Testis (tissue), 2 donors: ENCODE data around the gene EDC3.

Source experiments
- CTCF ChIP-seq, 3 experiments: fragments of 450-650 bp in 2 of 3; fragments of 200-600 bp in 1 of 3; sonication (generic) in 1 of 3; IDR thresholded peaks; one replicate each; pipeline ENCODE4 v1.5.1; 2016 to 2019; ENCODE audit warnings: antibody characterized with exemption in 3 of 3, mild to moderate bottlenecking in 2 of 3, moderate library complexity in 1 of 3
- POLR2A ChIP-seq: fragments of 450-650 bp; IDR thresholded peaks from one replicate; pipeline ENCODE4 v1.6.1; 2017; ENCODE audit warnings: antibody characterized with exemption, mild to moderate bottlenecking, moderate library complexity

GRCh38 chr15:74695597-74696397, at the start of gene EDC3:
- no peak for TF ChIP-seq CTCF (IDR thresholded peaks at IDR 0.05)
- TF ChIP-seq POLR2A: no peak
